ENCODE measurements around the gene TSC22D2. TPM values are rescaled to one million over a fixed set of nuclear protein-coding genes. Genes with fewer than 3 reads are reported as not detected.
A peak's percentile ranks its signal among the peaks of the same experiment; 100 is the strongest.

Gene TSC22D2
- total and polyA plus RNA-seq, 10 of the 15 experiments (the other 5 are each of a cell fraction or from before 2014, with no cell fraction given): 7.4 to 19.4 (median 10.9) TPM

DNA sequence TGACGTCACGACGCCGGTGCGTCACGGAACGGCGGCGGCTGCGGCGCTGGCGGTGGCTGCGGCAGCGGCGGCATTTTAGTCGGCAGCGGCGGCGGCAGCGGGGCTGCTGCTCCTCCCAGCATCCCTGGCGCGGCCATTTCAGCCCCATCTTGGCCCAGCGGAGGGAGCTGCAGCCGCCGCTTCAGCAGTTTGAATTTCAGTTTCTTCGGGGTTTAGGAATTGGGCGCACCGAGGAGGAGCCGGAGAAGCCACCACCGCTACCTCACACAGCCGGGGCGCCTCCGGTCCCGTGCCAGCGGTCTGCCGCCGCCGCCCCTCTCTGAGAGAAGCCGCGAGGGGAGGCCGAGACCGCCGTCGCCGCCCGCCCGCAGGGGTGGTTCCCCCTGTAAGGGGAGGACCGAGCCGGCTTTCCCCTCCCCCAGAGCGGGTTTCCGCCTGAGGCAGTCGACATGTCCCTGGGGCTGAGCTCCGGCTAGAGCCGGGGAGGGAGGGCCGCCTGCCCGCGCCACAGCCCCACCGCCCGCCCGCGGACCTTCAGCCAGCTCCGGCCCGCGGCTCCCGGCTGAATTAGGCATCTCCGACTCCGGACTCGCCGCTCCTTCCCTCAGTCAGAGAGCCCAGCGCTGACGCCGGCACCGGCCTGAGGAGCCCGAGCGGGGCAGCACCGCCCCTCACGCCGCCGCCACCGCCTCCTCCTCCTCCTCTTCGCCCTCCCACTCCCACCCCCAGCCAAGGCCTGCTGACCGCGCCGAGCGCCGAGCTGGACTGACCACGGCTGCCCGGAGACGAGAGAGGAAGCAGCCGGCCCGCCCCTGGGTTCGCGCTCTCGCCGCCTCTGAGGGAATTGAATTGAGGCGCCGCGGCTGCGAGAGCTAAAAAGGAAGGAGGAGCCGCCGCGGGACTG is at the start of gene TSC22D2 (continued):
- TF ChIP-seq, protein P1, sequence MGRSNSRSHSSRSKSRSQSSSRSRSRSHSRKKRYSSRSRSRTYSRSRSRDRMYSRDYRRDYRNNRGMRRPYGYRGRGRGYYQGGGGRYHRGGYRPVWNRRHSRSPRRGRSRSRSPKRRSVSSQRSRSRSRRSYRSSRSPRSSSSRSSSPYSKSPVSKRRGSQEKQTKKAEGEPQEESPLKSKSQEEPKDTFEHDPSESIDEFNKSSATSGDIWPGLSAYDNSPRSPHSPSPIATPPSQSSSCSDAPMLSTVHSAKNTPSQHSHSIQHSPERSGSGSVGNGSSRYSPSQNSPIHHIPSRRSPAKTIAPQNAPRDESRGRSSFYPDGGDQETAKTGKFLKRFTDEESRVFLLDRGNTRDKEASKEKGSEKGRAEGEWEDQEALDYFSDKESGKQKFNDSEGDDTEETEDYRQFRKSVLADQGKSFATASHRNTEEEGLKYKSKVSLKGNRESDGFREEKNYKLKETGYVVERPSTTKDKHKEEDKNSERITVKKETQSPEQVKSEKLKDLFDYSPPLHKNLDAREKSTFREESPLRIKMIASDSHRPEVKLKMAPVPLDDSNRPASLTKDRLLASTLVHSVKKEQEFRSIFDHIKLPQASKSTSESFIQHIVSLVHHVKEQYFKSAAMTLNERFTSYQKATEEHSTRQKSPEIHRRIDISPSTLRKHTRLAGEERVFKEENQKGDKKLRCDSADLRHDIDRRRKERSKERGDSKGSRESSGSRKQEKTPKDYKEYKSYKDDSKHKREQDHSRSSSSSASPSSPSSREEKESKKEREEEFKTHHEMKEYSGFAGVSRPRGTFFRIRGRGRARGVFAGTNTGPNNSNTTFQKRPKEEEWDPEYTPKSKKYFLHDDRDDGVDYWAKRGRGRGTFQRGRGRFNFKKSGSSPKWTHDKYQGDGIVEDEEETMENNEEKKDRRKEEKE (IDR thresholded peaks at IDR 0.05): no peak
- TF ChIP-seq MAX (IDR thresholded peaks at IDR 0.05; ENCODE audit: low read depth, low read length) (no peak; the same call in 1 of the 2 replicates), ZBTB4 (CRISPR knock-in tag; IDR thresholded peaks at IDR 0.05) (no peak), SREBF1 (IDR thresholded peaks at IDR 0.05; ENCODE audit: low read length) (no peak), ESRRA (IDR thresholded peaks at IDR 0.05; ENCODE audit: low read length) (no peak), ASH2L (IDR thresholded peaks at IDR 0.05; ENCODE audit: borderline replicate concordance, low read depth) (peak; percentile 92; the same call in 1 of the 2 replicates), HDAC6 (IDR thresholded peaks at IDR 0.05; ENCODE audit: unreplicated experiment) (no peak), NFXL1 (IDR thresholded peaks at IDR 0.05; ENCODE audit: borderline replicate concordance) (no peak), TBL1XR1 (IDR thresholded peaks at IDR 0.05; ENCODE audit: low read depth, low read length) (0 out of 2 replicates have a peak, but pooled peaks have one; percentile 16), WRNIP1 (IDR thresholded peaks at IDR 0.05; ENCODE audit: borderline replicate concordance, low read depth, low read length) (no peak), GATAD2B (conservative IDR thresholded peaks at IDR 0.05; ENCODE audit: low read depth) (peak; percentile 98), SIX5 (IDR thresholded peaks at IDR 0.05; ENCODE audit: low read depth, low read length, severe bottlenecking) (no peak), FOXM1 (IDR thresholded peaks at IDR 0.05; ENCODE audit: low read depth, low read length) (peak; percentile 65), PAX8 (IDR thresholded peaks at IDR 0.05) (no peak), CHD1 (IDR thresholded peaks at IDR 0.05; ENCODE audit: low read depth, low read length) (0 out of 2 replicates have a peak, but pooled peaks have one; percentile 57), SP1 (IDR thresholded peaks at IDR 0.05; ENCODE audit: low read depth, low read length) (no peak), CEBPZ (IDR thresholded peaks at IDR 0.05; ENCODE audit: low read depth, low read length) (no peak)
- TF ChIP-seq, protein P2, sequence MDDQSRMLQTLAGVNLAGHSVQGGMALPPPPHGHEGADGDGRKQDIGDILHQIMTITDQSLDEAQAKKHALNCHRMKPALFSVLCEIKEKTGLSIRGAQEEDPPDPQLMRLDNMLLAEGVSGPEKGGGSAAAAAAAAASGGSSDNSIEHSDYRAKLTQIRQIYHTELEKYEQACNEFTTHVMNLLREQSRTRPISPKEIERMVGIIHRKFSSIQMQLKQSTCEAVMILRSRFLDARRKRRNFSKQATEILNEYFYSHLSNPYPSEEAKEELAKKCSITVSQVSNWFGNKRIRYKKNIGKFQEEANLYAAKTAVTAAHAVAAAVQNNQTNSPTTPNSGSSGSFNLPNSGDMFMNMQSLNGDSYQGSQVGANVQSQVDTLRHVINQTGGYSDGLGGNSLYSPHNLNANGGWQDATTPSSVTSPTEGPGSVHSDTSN (IDR thresholded peaks at IDR 0.05; ENCODE audit: insufficient replicate concordance, low read depth, low read length): no peak

All from GM12878 (cell line).